Measurements from ENCODE around the gene SLC22A17.

- TF ChIP-seq, protein P1, sequence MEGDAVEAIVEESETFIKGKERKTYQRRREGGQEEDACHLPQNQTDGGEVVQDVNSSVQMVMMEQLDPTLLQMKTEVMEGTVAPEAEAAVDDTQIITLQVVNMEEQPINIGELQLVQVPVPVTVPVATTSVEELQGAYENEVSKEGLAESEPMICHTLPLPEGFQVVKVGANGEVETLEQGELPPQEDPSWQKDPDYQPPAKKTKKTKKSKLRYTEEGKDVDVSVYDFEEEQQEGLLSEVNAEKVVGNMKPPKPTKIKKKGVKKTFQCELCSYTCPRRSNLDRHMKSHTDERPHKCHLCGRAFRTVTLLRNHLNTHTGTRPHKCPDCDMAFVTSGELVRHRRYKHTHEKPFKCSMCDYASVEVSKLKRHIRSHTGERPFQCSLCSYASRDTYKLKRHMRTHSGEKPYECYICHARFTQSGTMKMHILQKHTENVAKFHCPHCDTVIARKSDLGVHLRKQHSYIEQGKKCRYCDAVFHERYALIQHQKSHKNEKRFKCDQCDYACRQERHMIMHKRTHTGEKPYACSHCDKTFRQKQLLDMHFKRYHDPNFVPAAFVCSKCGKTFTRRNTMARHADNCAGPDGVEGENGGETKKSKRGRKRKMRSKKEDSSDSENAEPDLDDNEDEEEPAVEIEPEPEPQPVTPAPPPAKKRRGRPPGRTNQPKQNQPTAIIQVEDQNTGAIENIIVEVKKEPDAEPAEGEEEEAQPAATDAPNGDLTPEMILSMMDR (conservative IDR thresholded peaks at IDR 0.05; ENCODE audit: low read length): no peak
- TF ChIP-seq EZH2phosphoT487 (IDR thresholded peaks at IDR 0.05; ENCODE audit: borderline replicate concordance, low read depth, low read length): no peak
These were observed 36.7 kb upstream of the SLC22A17 start for GRCh38 chr14:23389396-23389795.

Data from OCI-LY7 (cell line).